Glomerular endothelial cell (primary cell): ENCODE measurements around the gene AUTS2. TPM values are rescaled to one million over a fixed set of nuclear protein-coding genes. Genes with fewer than 3 reads are reported as not detected.

Experiments used
- DNase-seq: peaks from one replicate; pipeline ENCODE4 v3.0.0-alpha.2; 2011; ENCODE audit warnings: low read depth, low spot score; ENCODE audit errors: extremely low read depth
- total RNA-seq: library from RNA; depleted of rRNA; stranded (reverse); fragments of >200 nt; gene quantifications from 2 replicates; pipeline ENCODE4 v1.2.3, GENCODE V29; 2015

Gene AUTS2
- total RNA-seq, 1 donor from 2014 or later: 24.8 TPM

DNA sequence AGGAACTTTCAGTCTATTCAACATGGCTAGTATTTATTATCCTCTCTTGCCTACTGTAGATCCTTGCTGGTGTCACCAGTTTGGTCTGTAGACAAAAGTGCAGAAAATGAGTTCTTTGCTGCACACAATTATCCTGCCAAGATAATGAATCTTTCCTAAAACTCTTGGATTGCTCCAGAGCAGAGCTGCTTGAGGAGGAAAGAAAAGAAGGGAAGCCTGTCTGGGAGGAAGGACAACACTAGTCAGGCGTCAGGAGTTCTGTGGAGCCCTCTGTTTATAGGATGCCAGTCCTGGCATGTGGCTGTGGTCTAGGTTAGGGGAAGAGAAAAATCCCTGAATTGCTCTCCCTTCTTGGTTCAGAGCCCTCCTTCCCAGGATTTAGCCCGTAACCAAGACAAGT, 1103.7 kb downstream of the AUTS2 start:
- DNase-seq: no peak

DNA sequence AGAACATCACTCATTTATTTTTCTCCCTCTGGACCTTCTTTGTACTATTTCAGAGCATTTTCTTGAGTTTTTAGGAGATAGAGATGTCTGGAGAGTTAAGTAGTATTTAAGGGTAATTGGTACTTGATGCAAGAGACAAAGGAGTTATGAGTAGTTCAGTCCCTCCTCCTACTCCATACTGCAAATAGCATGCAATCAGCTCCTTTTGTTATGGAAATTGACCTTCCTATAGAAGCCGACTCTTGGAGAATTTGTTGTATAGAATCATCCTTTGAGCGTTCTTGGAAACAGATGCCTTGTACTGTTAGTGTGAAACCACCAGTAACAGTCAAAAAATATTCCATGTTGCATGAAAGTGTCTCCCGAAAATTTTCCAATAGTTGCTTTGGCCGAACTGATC, 1105.5 kb downstream of the AUTS2 start:
- no peak for DNase-seq

DNA sequence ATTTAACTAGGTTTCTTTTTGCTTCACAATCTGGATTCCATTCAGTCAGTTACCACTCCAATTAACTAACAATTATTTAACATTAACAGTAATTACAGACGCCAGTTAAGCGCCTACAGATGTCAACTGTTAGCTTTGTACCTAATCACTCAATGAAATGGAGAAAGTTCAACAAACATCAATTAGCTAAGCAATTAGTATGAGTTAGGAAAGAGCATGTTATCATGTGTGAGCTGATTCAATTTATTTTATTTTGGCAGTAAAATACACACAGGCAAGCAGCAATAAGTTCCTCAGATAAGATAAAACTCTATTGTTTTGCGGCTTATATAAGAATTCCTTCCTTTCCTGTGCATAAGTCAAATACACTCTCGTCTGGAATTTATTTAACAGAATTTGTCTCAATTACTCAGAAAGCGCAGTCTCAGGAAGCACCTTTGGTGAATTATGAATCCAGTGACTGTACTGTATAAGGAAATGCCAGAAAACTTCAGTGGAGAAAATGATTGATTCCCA, 1106.6 kb downstream of the AUTS2 start:
- no peak for DNase-seq

DNA sequence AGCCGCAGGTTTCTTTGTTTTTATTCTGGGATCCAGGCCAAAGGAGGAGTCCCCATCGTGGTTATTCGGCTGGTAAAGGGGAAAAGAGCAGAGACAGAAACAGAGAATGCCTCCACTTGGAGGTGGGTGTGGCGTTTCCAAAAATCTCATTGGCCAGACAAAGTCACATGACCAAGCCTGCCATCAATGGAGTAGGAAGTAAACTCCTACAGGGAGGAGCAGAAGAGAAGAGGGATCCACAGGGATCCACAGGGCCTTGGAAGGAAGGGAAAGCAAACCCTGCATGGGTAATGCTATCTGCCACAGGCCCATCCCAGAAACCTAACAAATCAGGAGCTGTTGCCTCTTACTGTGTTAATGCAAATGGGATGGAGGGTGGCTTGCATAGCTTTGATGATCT, 1107.9 kb downstream of the AUTS2 start:
- no peak for DNase-seq

DNA sequence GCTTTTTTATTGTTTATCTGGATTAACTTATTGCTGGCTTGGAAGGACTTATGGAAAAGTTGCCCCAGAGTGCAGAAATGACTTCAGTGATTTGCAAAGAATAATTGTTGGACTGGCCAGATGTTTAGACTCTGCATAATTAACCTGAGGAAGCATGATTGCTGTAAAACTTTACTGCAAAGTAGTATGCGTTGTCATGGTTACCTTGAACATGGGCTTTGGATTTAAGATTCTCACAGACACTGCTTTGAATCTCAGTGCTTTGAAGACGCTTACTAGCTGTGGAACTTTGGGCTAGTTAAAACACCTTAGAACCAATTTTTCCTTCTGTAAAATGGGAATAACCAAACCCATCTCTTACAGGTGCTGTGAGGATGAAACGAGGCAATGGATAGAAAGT, 1108.4 kb downstream of the AUTS2 start:
- no peak for DNase-seq

DNA sequence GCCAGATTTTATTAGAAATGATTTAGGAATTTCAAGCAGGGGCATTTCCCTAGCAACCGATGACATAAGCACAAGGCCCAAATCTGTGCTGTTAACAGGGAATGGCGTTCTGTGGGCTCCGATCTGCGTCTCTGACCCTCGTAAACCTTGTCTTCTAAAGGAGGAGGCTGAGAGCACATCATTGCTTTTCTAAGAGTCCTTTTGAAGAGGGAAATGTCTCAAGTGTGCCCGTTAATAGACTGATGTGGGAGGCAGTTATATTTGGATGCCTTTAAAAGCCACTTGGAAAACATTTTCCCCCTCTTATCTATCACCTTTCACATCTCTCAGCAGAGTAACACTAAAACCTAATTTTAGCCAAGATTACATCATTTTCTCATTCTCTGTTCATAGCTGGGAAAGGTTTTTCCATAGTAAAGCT, 1109.6 kb downstream of the AUTS2 start:
- no peak for DNase-seq

DNA sequence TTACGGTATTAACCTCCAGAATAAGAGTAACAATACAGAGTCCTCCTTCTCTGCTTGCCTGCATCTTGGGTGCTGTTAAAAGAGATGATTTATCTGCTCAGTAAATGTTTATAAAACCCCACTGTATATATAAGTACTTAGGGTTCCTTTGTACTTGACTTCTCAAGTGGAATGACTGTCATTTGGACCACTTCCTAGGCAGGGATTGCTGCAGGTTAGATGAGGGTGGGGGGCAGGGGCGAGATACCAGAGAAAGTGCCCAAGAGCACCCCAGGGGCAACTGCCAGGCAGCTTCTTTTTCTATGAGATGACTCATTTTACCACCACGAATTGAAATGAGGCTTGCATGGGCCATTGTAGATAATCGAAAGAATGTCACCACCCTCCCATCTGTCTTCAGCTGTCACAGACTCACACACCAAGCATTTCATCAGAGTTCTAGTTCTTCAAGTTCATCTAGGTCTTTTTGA, 1111.8 kb downstream of the AUTS2 start:
- no peak for DNase-seq

DNA sequence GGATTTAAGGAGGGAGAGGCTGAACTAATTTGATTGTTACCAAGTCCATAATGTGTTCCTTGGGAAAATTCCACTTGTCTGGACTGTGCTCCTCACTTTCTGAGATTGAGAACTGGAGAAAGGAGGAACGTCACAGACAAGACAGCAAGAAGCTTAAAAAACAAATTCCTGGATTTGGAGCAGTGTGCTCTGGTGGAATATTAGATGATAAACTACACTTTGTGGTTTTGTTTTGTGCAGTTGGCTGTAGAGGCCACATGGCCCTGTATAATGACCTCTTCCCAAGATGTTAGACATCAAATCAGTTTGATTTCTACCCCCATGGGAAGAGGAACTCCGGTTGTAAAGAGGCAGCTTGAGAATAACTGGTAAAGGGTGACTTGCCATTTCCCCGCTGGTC, 1112.4 kb downstream of the AUTS2 start:
- DNase-seq: no peak

DNA sequence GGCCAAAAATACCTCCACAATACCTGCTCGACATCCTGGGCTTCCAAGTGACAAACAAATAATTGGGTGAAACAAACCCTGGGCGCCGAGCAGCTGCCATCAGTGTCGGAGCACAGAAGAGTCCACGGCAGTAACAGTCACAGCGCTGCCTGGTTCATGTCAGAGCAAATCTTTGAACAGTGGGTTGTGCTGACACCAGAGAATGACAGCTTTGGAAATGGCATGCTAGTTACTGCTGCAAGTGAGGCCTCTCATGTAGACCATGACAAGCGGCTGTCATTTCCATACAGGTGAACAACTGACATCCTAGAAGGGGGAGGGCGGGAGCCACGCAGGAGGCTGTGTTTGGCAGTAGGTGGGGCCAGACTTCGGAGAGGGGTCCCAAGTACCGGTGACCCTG, 1113.2 kb downstream of the AUTS2 start:
- DNase-seq: no peak

DNA sequence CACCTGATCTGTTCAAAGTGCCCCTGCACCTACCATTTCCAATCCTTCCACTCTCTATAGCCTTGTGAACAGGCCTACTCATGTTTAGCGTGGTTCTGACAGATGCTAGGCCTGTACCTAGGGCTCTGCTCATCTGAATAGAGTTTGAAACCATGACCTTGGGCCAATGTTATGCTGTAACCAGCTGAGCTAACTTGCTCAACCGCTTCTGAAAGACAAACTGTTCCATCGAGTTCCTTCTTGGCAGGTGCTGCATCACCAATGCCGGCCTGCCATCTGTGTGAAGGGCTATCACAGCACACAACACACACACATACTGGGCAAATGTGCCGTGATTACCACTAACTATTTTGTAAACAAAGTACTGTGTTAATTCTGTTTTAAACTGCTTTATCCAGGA, 1114.7 kb downstream of the AUTS2 start:
- no peak for DNase-seq

DNA sequence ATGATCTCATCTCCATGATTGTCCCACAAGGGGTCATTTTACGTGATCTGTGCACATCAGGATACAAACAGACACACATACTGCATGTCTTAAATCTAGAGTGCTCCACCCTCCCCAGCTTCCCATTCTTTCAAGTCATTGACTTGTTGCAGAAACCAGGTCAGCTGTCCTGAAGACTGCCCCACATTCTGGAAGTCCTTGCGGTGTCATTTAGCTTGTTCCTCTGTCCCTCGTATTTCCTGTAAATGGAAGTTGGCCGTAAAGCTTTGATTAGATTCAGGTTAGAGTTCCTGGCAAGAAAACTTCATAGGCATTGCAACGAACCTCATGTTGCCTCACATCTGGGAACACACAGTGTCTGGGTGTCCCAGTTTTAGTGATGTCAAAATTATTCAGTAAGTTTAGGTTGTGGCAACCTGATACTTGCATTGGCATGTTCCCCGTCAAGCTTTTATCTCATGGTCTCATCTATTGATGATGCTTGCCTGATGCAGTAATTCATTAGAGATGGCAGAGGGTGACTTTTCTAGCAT, 1116.3 kb downstream of the AUTS2 start:
- no peak for DNase-seq

DNA sequence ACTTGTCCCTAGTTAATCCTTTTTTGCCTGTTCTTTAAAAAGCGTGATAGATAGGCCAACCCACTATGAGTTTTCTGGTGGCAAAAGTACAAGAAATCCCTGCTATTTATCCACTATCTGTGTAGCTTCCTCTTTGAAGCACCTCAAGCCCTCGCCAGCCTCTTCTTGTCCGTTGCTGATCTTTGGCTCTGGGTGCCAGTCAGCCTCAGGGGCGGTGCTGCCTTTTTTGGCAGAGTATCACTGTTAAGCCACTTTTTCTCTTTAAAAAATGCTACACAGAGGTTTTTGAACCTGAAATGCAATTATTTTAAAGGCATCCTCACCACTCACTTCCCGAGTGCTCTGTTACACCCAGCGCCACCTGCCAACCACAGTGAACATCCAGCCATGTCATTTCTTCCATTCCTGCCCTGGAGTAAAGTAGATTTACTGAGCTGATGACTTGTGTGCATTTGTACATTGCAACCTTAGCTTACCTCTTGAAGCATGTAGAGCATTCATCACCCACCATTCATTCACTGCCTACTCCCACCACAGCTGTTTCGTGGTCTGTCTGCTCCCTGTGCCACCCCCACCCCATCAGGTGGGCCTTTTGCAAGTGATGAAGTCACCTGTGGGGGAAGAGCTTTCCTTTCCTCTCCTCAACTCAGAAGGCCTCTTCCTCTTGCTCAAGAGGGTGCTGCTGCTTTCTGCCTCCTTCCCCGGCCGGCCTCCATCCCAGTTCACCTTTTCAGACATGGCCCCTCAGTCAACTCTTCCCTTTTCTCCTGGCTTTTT, 1119.5 kb downstream of the AUTS2 start:
- DNase-seq: no peak

DNA sequence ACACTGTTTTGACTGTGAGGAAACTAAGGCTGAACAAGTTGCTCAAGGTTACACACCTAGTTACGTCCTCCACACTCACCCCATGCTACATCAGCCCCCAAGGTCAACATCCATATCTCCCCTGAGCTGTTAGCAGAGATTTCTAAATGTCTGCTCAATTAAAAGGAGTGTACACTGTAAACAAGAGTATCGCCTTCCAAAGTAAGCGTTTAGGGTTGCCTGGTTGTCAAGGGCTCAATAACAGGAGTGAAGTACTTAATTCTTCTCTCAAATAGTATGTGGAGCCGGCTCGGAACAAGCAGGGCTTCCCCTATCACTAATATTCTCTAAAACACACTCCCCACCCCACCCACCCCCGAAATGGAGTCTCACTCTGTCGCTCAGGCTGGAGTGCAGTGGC, 1120.8 kb downstream of the AUTS2 start:
- DNase-seq: no peak

DNA sequence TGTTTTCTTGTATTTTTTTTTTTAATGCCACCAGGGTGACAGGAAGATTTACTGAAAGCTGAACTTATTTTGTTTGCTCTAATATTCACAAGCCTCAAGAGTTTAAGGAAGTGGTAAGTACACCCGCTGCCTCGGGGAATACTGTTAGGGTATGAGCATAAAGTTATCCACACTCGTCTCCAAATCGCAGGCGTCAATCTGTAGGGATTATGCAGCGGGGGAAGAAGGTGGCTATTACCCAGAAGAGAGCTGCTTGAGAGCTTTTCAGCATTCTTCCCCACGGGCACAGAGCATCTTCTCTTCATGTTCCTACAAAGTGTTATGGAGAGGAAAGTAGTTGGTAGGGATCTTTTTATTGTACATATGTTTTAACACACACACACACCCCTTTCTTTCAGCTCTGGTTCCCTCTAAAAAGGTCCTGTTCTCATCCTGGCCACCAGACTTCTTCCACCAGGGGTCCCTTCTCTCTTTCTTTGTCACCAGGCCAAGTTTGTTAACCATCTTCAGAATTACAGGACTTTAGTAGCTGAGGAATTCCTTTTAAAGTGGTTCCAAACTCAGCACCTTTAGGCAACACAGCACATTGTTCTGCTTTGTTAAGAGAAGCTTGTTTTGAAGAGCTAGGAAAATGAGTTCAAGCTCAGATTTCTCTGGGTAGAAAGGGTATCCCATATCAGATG, 1122.1 kb downstream of the AUTS2 start:
- DNase-seq: no peak

DNA sequence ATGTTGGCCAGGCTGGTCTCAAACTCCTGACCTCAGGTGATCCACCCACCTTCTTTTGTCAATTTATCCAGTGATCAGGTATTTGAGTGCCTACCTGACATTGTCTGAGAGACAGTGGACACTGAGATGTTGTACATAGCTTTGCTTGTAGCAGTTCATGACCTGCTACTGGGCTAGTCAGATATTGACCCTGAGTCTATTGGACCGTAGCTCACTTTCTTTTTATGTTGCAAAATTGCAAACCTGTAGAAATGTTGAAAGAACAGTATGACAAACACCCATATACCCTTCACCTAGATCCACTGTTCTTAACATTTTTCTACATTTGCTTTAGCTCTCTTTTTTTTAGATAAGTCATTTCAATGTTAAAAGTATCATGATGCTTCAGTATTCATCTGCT, 1123.2 kb downstream of the AUTS2 start:
- no peak for DNase-seq

DNA sequence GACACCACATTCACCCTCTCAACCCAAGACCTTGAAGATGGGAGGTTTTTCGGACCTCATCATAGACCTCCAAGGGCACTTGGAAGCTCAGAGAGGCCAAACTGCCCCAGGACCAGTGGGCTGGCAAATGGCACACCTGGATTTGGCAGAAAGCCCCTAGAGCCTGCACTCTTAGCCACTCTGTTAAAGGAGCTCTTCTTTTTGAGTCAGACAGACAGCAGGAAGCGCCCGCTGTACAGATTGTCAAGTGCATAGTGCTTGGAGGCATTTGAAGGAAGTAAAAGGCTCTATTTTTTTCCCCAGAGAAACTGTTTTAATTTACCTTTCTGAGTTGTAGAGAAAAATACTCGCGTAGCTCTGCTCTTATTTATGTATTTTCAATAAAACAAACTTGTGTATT, 1125.1 kb downstream of the AUTS2 start:
- no peak for DNase-seq

DNA sequence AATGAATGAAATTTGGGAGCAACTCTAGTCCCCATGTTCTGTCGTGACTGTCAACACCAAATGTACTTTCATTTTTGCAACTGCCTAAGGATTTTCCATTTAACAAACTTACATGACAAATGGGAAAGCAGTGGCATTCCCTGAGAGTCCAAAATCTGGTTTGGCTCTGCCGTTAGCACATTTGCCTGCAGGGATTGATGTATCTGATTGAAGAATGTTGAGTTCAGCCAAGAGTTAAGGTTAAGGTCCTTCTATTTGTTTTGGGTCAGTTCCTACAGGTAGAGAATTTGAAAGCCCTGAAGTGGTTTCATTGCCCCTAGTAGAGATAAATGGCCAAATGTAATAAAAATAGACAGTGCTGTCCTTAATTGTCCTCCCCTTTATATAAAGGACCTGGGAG, 1127.2 kb downstream of the AUTS2 start:
- DNase-seq: no peak

DNA sequence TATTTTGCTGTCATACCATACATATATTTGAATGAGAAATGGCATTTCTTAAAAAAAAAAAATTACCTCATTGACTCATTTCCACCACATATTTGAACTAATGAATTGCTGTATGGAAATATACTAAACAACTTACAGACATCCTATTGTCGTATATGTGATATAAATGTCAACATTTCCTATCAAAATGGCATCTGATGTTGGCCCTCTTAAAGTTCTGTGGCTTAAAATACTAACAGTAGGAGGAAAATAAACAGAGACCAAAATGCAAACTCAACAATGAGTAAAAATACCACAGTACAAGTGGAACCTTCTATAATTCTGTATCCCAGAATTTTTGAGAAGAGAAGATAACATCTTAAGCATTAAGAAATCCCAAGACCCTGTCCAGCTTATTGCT, 1128.0 kb downstream of the AUTS2 start:
- DNase-seq: no peak

DNA sequence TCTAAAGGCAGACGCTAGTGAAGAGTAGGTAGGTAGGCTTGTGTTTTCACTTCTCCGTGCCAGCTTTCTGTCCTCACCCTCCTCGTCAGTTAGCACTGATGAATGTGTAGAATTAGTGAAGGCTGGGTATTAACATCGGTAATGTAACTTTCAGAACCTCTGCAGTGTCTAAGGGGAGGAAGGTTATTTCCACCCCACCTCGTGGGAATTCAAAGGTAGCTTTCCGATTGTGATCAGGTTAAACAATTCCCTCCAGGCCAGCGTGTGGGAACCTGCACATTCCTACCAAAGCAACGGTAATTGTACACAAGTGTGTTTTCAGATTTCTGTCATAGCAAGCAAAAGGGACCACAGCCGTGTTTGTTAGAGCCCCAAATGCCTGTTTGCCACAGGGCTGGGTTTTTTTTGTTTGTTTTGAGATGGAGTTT, 1128.7 kb downstream of the AUTS2 start:
- DNase-seq: no peak

DNA sequence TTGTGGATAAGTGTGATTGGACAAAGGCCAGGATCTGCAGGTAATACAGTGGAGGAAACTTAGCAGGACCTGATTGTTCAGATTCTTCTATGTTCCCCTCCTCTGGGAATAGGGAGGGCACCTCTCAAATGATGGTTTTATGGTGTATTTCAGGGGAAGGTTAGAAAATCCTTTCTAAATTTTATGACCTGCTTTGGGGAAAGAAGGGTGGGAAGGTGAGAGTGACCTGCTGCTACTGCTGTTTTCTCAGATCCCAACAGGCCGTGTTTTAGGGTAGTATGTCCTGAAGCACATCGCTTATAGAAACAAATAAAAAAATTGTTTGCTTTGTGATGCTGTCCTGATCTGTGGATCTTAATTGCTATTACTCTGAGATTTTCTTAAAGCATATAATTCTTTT, 1129.6 kb downstream of the AUTS2 start:
- no peak for DNase-seq

DNA sequence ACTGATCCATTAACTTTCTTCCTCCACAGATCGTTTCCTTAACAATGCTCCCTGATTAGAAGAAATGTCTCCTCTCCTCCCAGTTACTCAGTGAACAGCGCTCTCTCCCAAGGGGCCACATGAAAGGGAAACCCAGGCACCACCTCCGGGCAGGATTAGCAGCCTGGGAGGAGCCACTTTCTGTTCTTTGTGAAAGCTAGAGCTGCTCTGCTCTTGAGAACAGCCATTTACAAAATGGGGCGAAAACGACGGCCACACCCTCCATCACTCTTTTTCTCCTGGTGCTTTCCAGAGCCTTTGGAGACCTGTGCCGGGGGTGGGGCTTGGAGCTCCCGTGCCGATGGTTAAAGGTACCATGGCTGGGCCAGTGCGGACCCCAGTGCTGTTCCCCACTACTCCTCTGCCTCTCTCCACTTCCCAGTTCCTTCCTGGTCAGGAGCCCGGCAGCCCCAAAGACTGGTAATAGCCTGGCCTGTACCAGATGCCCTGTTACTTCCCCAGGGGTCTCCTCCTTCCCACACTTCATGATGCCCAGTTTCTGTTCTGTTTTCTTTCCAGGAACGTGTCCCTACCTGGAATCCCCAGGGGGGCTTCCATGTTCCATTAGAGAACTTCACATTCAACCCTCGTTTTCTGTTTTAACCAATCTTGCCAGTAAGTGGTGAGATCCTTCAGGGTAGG, 1130.7 kb downstream of the AUTS2 start:
- DNase-seq: no peak
